22Rv1 (cell line): ENCODE measurements around the gene FAM180A.

Source experiments
- H3K27ac ChIP-seq: fragments of 450-650 bp; 2 replicates; pipeline ENCODE4 v1.5.1; 2017
- CTCF ChIP-seq: fragments of 450-650 bp; IDR thresholded peaks from 2 replicates; pipeline ENCODE4 v1.5.1; 2017; ENCODE audit warnings: mild to moderate bottlenecking
- ZFX ChIP-seq: fragments of 450-650 bp; IDR thresholded peaks from 2 replicates; pipeline ENCODE4 v1.6.1; 2017; ENCODE audit warnings: antibody characterized with exemption, borderline replicate concordance

Gene FAM180A

GRCh38 chr7:135771961-135772638 is 23.5 kb upstream of the FAM180A start:
- H3K27ac ChIP-seq, result no peak overlapping the region
- no peak for TF ChIP-seq CTCF
- no peak for TF ChIP-seq ZFX

GRCh38 chr7:135771051-135771450 is 22.4 kb upstream of the FAM180A start:
- TF ChIP-seq ZFX (no peak), CTCF (no peak)
- no peak overlapping the region for H3K27ac ChIP-seq

- TF ChIP-seq CTCF (no peak), ZFX (no peak)
Measured at GRCh38 chr7:135770139-135770710, 21.6 kb upstream of the FAM180A start.

GRCh38 chr7:135769005-135769802 is 20.6 kb upstream of the FAM180A start:
- no peak overlapping the region for H3K27ac ChIP-seq

More at GRCh38 chr7:135770139-135770710, 21.6 kb upstream of the FAM180A start:
- H3K27ac ChIP-seq, result no peak overlapping the region

GRCh38 chr7:135768467-135768866 is 19.9 kb upstream of the FAM180A start:
- H3K27ac ChIP-seq, result no peak overlapping the region
- TF ChIP-seq CTCF (no peak), ZFX (no peak)

More at GRCh38 chr7:135769005-135769802, 20.6 kb upstream of the FAM180A start:
- TF ChIP-seq CTCF (no peak), ZFX (no peak)

GRCh38 chr7:135768064-135768463 is 19.5 kb upstream of the FAM180A start:
- no peak for TF ChIP-seq ZFX
- no peak for TF ChIP-seq CTCF
- H3K27ac ChIP-seq, result no peak overlapping the region
